ENCODE data around the gene VPS37C. TPM values are rescaled to one million over a fixed set of nuclear protein-coding genes. Genes with fewer than 3 reads are reported as not detected.

VPS37C gene
- total and polyA plus RNA-seq, 10 of the 15 experiments (the other 5 are each of a cell fraction or from before 2014, with no cell fraction given), result 0.39 to 16.5 (median 7.8) TPM

DNA sequence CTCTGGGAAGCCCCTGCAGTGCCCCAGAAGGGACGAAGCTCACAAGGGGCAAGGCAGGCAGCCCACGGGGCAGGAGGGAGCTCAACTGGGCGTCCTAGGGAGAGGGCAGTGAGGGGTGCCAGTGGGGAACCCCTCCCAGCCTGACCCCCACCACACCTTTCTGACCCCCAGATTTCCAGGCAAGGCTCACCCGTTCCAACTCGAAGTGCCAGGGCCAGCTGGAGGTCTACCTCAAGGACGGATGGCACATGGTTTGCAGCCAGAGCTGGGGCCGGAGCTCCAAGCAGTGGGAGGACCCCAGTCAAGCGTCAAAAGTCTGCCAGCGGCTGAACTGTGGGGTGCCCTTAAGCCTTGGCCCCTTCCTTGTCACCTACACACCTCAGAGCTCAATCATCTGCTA, 43.2 kb downstream of the VPS37C start:
- SMC1A ChIA-PET (ENCODE audit: uncharacterized antibody, unreplicated experiment), result interaction anchor here (0.7 to 1.2 kb wide), 3 partner anchors 11 to 148 kb away, joined by 3 read pairs; no protein-coding TSS in a partner anchor
- H3K36me3 ChIP-seq (ENCODE audit: control insufficient read depth in 2 of 2, insufficient read depth in 2 of 2, low read length in 1 of 2), result no peaks in the 10 kb centered on the region
- POLR2A ChIA-PET, result interaction anchor here (0.6 to 0.8 kb wide), 2 partner anchors 43 to 344 kb away, joined by 3 read pairs; partner anchors contain the start of gene VPS37C
- no peak overlapping the region for H3K27ac ChIP-seq (ENCODE audit: control insufficient read depth, insufficient read depth)
- in situ Hi-C loops (cut with MboI) (no loop called here), intact Hi-C loops (cut with micrococcal nuclease; ENCODE audit: unreplicated experiment) (no loop called here)
- DNase-seq (ENCODE audit: low read depth, low spot score) (no peak), FAIRE-seq (no peak), ATAC-seq (no peak)
- H3K4me1 ChIP-seq (ENCODE audit: control insufficient read depth, insufficient read depth, low read length), result peaks cover 4% of the 10 kb centered on the region
- no TSS peak for BruUV-seq (replicated peaks)
- no peaks in the 10 kb centered on the region for H3K79me2 ChIP-seq (ENCODE audit: control insufficient read depth, insufficient read depth, low read length)
- H2AFZ ChIP-seq (ENCODE audit: control insufficient read depth, low read depth, low read length), result no peak overlapping the region
- H3K27me3 ChIP-seq (replicated peaks in 1 of 2; ENCODE audit: control insufficient read depth in 2 of 2, insufficient read depth in 2 of 2, low read length in 1 of 2), result no peaks in the 10 kb centered on the region
- no peaks in the 10 kb centered on the region for H3K9me3 ChIP-seq (replicated peaks; ENCODE audit: control insufficient read depth, insufficient read depth, low read length)
- H3K9ac ChIP-seq (ENCODE audit: control insufficient read depth, insufficient read depth, low read length), result no peak overlapping the region
- CTCF ChIA-PET, result interaction anchor here (0.8 to 2.9 kb wide), 2 partner anchors 70 to 149 kb away, joined by 3 to 9 read pairs; no protein-coding TSS in a partner anchor
- 32% methylated on average over 8 of the region's 9 CpGs for WGBS (ENCODE audit: insufficient coverage, insufficient replicate concordance, low lambda C conversion rate, missing lambda C conversion rate)
- no peaks in the 10 kb centered on the region for H4K20me1 ChIP-seq (ENCODE audit: control insufficient read depth, insufficient read depth)
- no peak overlapping the region for H3K4me2 ChIP-seq (ENCODE audit: control insufficient read depth, insufficient read depth)
- H3K4me3 ChIP-seq, result no peak overlapping the region
- RAD21 ChIA-PET (ENCODE audit: unreplicated experiment), result no interaction called here
- TF ChIP-seq MEF2A (IDR thresholded peaks at IDR 0.05; ENCODE audit: insufficient read depth, low read depth, low read length), result no peak
- TF ChIP-seq, protein P1, sequence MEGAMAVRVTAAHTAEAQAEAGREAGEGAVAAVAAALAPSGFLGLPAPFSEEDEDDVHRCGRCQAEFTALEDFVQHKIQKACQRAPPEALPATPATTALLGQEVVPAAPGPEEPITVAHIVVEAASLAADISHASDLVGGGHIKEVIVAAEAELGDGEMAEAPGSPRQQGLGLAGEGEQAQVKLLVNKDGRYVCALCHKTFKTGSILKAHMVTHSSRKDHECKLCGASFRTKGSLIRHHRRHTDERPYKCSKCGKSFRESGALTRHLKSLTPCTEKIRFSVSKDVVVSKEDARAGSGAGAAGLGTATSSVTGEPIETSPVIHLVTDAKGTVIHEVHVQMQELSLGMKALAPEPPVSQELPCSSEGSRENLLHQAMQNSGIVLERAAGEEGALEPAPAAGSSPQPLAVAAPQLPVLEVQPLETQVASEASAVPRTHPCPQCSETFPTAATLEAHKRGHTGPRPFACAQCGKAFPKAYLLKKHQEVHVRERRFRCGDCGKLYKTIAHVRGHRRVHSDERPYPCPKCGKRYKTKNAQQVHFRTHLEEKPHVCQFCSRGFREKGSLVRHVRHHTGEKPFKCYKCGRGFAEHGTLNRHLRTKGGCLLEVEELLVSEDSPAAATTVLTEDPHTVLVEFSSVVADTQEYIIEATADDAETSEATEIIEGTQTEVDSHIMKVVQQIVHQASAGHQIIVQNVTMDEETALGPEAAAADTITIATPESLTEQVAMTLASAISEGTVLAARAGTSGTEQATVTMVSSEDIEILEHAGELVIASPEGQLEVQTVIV (IDR thresholded peaks at IDR 0.05; ENCODE audit: borderline replicate concordance, partially characterized antibody), result no peak
- no peak for TF ChIP-seq NR2C2 (IDR thresholded peaks at IDR 0.05; ENCODE audit: borderline replicate concordance, control insufficient read depth, insufficient read length, low read depth)
- TF ChIP-seq SUPT20H (IDR thresholded peaks at IDR 0.05; ENCODE audit: borderline replicate concordance, control insufficient read depth, low read depth, low read length), result no peak
- no peak for TF ChIP-seq CHD2 (IDR thresholded peaks at IDR 0.05; ENCODE audit: borderline replicate concordance, low read depth, low read length)
- no peak for TF ChIP-seq SMC3 (IDR thresholded peaks at IDR 0.05; ENCODE audit: borderline replicate concordance, low read length)
- TF ChIP-seq CHD1 (IDR thresholded peaks at IDR 0.05; ENCODE audit: low read depth, low read length), result no peak
- no peak for TF ChIP-seq KAT2A (conservative IDR thresholded peaks at IDR 0.05; ENCODE audit: control insufficient read depth, low read depth, low read length)
- TF ChIP-seq, protein P2, sequence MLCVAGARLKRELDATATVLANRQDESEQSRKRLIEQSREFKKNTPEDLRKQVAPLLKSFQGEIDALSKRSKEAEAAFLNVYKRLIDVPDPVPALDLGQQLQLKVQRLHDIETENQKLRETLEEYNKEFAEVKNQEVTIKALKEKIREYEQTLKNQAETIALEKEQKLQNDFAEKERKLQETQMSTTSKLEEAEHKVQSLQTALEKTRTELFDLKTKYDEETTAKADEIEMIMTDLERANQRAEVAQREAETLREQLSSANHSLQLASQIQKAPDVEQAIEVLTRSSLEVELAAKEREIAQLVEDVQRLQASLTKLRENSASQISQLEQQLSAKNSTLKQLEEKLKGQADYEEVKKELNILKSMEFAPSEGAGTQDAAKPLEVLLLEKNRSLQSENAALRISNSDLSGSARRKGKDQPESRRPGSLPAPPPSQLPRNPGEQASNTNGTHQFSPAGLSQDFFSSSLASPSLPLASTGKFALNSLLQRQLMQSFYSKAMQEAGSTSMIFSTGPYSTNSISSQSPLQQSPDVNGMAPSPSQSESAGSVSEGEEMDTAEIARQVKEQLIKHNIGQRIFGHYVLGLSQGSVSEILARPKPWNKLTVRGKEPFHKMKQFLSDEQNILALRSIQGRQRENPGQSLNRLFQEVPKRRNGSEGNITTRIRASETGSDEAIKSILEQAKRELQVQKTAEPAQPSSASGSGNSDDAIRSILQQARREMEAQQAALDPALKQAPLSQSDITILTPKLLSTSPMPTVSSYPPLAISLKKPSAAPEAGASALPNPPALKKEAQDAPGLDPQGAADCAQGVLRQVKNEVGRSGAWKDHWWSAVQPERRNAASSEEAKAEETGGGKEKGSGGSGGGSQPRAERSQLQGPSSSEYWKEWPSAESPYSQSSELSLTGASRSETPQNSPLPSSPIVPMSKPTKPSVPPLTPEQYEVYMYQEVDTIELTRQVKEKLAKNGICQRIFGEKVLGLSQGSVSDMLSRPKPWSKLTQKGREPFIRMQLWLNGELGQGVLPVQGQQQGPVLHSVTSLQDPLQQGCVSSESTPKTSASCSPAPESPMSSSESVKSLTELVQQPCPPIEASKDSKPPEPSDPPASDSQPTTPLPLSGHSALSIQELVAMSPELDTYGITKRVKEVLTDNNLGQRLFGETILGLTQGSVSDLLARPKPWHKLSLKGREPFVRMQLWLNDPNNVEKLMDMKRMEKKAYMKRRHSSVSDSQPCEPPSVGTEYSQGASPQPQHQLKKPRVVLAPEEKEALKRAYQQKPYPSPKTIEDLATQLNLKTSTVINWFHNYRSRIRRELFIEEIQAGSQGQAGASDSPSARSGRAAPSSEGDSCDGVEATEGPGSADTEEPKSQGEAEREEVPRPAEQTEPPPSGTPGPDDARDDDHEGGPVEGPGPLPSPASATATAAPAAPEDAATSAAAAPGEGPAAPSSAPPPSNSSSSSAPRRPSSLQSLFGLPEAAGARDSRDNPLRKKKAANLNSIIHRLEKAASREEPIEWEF (IDR thresholded peaks at IDR 0.05; ENCODE audit: insufficient replicate concordance, low read depth, low read length), result no peak
- no peak for TF ChIP-seq MYB (IDR thresholded peaks at IDR 0.05; ENCODE audit: borderline replicate concordance, low read depth, low read length)
- TF ChIP-seq, protein P3, sequence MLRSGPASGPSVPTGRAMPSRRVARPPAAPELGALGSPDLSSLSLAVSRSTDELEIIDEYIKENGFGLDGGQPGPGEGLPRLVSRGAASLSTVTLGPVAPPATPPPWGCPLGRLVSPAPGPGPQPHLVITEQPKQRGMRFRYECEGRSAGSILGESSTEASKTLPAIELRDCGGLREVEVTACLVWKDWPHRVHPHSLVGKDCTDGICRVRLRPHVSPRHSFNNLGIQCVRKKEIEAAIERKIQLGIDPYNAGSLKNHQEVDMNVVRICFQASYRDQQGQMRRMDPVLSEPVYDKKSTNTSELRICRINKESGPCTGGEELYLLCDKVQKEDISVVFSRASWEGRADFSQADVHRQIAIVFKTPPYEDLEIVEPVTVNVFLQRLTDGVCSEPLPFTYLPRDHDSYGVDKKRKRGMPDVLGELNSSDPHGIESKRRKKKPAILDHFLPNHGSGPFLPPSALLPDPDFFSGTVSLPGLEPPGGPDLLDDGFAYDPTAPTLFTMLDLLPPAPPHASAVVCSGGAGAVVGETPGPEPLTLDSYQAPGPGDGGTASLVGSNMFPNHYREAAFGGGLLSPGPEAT (IDR thresholded peaks at IDR 0.05; ENCODE audit: low read depth), result no peak
- TF ChIP-seq POLR2A (IDR thresholded peaks at IDR 0.05; ENCODE audit: low read depth, low read length), result no peak
- TF ChIP-seq, protein P4, sequence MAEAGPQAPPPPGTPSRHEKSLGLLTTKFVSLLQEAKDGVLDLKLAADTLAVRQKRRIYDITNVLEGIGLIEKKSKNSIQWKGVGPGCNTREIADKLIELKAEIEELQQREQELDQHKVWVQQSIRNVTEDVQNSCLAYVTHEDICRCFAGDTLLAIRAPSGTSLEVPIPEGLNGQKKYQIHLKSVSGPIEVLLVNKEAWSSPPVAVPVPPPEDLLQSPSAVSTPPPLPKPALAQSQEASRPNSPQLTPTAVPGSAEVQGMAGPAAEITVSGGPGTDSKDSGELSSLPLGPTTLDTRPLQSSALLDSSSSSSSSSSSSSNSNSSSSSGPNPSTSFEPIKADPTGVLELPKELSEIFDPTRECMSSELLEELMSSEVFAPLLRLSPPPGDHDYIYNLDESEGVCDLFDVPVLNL (IDR thresholded peaks at IDR 0.05; ENCODE audit: low read depth, low read length), result no peak
- TF ChIP-seq BRCA1 (IDR thresholded peaks at IDR 0.05; ENCODE audit: low read depth, low read length), result no peak

Measured in GM12878 (cell line).